Measurements from ENCODE around the gene LMOD3. TPM values are rescaled to one million over a fixed set of nuclear protein-coding genes. Genes with fewer than 3 reads are reported as not detected.

LMOD3 gene
- total and polyA plus RNA-seq, 8 donors: 0.17 to 0.33 (median 0.25) TPM

DNA sequence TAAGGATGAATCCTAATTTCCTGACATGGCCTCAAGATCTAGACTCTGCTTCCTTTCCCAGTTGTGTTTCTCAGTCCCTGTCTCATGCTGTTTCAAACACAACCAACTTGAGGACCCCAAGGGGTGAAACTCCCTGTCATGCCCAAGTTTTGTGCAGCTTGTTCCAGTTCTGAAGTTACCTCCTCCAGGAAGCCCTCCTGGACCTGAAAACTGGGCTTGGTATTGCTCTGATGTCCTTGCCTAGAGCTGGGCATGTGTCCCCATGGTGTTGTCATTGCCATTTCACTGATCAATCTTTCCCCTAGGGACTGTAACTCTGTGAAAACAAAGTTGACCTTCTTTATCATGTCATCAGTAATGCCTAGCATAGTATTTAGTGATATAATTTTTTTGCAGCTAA, 6.1 kb upstream of the LMOD3 start:
- Histone ChIP-seq H3K27me3 (no peaks in the 10 kb centered on the region), H3K27ac (no peak overlapping the region), H3K4me1 (no peaks in the 10 kb centered on the region), H3K36me3 (no peaks in the 10 kb centered on the region), H3K4me3 (no peak overlapping the region), H3K9me3 (no peaks in the 10 kb centered on the region)
- DNase-seq (no peak), ATAC-seq (no peak)
- intact Hi-C loops (cut with DNase I): no loop called here
- TF ChIP-seq, protein P1, sequence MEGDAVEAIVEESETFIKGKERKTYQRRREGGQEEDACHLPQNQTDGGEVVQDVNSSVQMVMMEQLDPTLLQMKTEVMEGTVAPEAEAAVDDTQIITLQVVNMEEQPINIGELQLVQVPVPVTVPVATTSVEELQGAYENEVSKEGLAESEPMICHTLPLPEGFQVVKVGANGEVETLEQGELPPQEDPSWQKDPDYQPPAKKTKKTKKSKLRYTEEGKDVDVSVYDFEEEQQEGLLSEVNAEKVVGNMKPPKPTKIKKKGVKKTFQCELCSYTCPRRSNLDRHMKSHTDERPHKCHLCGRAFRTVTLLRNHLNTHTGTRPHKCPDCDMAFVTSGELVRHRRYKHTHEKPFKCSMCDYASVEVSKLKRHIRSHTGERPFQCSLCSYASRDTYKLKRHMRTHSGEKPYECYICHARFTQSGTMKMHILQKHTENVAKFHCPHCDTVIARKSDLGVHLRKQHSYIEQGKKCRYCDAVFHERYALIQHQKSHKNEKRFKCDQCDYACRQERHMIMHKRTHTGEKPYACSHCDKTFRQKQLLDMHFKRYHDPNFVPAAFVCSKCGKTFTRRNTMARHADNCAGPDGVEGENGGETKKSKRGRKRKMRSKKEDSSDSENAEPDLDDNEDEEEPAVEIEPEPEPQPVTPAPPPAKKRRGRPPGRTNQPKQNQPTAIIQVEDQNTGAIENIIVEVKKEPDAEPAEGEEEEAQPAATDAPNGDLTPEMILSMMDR (IDR thresholded peaks at IDR 0.05): no peak

DNA sequence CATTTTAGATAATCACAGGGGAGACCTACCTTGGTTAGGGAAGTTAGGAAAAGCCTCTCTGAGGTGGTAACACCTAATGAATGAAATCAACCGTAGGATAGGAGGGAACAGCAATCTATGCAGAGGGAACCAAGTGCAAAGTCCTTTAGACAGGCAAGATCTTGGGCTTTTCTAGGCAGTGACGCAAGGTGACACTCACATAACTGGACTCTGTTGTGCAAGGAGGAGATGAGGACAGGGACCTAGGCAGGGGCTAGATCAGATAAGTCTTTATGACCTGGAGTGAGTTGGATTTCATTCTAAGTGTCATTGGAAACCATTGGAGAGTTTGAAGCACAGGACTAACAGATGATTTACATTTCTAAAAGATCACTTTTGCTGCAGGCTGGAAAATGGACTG, 4.6 kb upstream of the LMOD3 start:
- Histone ChIP-seq H3K9me3 (no peaks in the 10 kb centered on the region), H3K4me3 (no peak overlapping the region), H3K27ac (no peak overlapping the region), H3K27me3 (no peaks in the 10 kb centered on the region), H3K4me1 (no peaks in the 10 kb centered on the region), H3K36me3 (no peaks in the 10 kb centered on the region)
- TF ChIP-seq, protein P1 (IDR thresholded peaks at IDR 0.05): no peak
- intact Hi-C loops (cut with DNase I): no loop called here
- DNase-seq: no peak
- no peak for ATAC-seq

DNA sequence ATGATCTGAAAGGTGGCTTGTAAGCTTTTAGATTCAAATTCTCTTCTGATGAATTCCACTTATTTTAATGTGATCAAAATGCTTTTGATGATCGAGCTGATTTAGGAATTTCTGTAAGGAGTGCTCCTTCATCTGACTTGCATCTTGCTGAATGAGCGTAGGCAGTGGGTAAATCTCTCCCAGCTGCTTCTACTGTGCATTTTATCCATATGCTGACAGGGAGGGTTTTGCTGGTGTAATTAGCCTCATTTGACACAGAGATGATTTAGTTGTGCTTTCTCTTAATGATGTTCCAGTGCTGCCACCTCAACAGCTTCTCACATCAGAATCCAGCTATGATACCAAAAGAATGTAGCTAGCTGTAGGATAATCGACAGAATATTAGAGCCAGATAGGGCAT, 3.8 kb upstream of the LMOD3 start:
- TF ChIP-seq, protein P1 (IDR thresholded peaks at IDR 0.05): no peak

DNA sequence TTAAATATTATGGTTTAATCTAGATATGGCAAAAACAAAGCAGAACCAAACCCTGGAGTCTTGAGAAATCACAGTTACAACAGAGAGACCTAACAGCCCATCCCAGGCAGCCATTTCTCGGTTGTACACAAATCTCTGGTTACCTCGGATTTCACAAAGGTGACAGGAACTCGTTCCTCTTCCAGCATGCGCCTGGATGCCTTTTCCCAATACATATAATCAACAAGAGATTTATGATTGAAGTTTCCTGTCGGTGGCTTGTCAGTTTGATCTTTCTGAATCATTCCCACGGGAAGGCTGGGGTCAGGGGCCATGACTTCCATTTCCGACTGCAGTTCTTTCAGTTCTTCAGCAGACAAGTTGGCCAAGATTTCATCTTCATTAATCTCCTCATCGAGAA, 445 bp downstream of the LMOD3 start:
- Histone ChIP-seq H3K27ac (no peak overlapping the region), H3K4me1 (peaks cover 0 to 7% of the 10 kb centered on the region in 2 donors), H3K4me3 (no peak overlapping the region), H3K9me3 (no peaks in the 10 kb centered on the region), H3K27me3 (no peaks in the 10 kb centered on the region), H3K36me3 (no peaks in the 10 kb centered on the region)
- TF ChIP-seq, protein P1 (IDR thresholded peaks at IDR 0.05): no peak
- DNase-seq (no peak), ATAC-seq (peak; percentile 21)
- intact Hi-C loops (cut with DNase I): no loop called here

More for the DNA sequence above, 3.8 kb upstream of the LMOD3 start:
- H3K27ac ChIP-seq: no peak overlapping the region
- H3K4me3 ChIP-seq: no peak overlapping the region
- peaks cover 0 to 5% of the 10 kb centered on the region in 2 donors for H3K4me1 ChIP-seq
- H3K9me3 ChIP-seq: no peaks in the 10 kb centered on the region
- H3K36me3 ChIP-seq: no peaks in the 10 kb centered on the region
- no peaks in the 10 kb centered on the region for H3K27me3 ChIP-seq
- ATAC-seq (no peak), DNase-seq (no peak)
- intact Hi-C loops (cut with DNase I): no loop called here

DNA sequence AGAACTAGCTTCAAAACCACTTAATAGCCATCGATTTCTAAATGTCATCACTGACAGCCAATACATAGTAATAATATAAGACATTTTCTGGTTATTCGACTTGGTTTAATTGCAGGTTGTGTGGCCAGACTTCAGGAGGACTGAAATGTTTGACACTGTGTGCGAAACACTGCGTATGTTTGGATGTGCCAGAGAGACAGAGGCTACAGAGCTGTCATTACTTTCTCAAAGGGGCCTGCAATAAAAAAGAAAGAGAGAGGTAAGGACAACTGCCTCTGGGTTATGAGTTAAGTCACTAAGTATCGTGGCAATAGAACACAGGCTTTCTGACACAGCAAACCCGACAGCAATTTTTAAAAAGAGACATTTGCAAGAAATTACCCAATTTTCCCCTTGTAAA, 882 bp downstream of the LMOD3 start:
- Histone ChIP-seq H3K4me1 (peaks cover 0 to 7% of the 10 kb centered on the region in 2 donors), H3K27me3 (no peaks in the 10 kb centered on the region), H3K9me3 (no peaks in the 10 kb centered on the region), H3K36me3 (no peaks in the 10 kb centered on the region), H3K27ac (no peak overlapping the region), H3K4me3 (no peak overlapping the region)
- ATAC-seq (no peak), DNase-seq (no peak)
- TF ChIP-seq, protein P1 (IDR thresholded peaks at IDR 0.05): no peak
- intact Hi-C loops (cut with DNase I): no loop called here

Measured in left lung (tissue), 10 donors.